ENCODE results near the gene ZNF667.

ZNF667 gene

GRCh38 chr19:56476651-56477428, at the start of gene ZNF667:
Gene ZNF667 (minus strand): TSS chr19:56477345. CDS start chr19:56462370, 14,975 bp downstream.
- DNase-seq, result no peak

GRCh38 chr19:56525214-56525860, 48.2 kb upstream of the ZNF667 start:
- DNase-seq, result no peak

DNA sequence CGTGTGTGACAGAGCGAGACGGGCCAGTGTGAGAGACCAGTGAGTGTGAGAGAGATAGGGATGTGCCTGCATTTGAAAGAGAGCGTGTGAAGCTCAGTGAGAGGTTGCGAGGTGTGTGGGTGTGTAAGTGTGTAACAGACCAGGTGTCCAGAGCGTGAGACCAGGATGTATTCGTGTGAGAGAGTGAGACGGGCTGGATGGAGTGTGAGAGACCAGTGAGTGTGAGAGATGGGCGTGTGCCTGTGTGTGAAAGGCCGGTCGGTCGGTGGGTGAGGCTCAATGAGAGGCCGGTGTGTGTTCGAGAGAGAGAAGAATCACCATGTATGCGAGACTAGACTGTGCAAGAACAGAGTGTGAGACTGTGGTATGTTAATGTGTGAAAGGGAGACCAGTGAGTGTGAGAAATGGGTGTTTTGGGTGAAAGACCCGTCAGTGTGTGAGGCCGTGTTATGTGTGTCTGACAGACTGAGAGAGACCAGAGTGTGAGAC, 31.2 kb upstream of the ZNF667 start:
- no peak for DNase-seq

DNA sequence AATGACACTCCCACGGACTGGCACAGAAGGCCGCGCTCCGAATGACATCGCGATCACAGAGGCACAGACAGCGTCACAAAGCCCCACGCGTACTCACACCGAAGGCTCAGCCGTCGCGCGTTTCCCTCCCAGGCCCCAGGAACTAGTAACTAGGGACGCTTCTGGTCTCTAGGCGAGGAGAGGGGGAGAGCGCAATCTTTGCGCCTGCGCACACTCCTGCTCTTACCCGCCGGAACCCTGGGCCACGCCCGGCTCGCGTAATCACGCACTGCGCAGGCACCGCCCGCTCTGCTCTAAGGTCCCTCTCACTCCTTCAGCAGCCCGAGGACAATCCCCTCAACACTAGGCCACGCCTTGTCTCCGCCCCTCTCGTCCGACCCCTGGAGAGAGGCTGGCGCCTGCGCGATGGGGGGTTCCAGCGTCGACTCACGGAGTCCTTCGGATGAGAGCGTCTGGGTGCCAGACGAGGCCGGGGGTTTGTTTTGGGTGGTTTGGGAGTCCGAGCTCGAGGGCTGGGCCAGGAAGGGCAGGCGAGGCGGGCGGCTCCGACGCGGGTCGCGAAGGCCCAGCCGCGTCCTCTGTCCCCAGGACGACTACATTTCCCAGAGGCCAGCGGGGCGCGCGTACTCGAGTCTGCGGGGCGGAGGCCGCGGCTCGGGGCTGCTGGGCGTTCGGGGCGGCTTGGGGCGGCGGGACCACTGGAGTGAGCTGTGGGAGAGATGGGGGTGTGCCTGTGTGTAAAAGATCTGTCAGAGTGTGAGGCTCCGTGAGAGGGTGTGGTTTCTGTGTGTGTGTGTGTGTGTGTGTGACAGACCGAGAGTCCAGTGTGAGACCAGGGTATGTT, 30.5 kb upstream of the ZNF667 start, which contains the start of gene ZNF471:
Gene ZNF471, plus strand, starts transcription at position 410 of the 844 bp plus-strand sequence. CDS start 3,717 bp downstream, outside the sequence.
- DNase-seq, result peak; percentile 70

- no peak for DNase-seq
Measured at GRCh38 chr19:56504581-56504980, 27.4 kb upstream of the ZNF667 start.

- no peak for DNase-seq
Measured at GRCh38 chr19:56491399-56491798, 14.3 kb upstream of the ZNF667 start.

DNA sequence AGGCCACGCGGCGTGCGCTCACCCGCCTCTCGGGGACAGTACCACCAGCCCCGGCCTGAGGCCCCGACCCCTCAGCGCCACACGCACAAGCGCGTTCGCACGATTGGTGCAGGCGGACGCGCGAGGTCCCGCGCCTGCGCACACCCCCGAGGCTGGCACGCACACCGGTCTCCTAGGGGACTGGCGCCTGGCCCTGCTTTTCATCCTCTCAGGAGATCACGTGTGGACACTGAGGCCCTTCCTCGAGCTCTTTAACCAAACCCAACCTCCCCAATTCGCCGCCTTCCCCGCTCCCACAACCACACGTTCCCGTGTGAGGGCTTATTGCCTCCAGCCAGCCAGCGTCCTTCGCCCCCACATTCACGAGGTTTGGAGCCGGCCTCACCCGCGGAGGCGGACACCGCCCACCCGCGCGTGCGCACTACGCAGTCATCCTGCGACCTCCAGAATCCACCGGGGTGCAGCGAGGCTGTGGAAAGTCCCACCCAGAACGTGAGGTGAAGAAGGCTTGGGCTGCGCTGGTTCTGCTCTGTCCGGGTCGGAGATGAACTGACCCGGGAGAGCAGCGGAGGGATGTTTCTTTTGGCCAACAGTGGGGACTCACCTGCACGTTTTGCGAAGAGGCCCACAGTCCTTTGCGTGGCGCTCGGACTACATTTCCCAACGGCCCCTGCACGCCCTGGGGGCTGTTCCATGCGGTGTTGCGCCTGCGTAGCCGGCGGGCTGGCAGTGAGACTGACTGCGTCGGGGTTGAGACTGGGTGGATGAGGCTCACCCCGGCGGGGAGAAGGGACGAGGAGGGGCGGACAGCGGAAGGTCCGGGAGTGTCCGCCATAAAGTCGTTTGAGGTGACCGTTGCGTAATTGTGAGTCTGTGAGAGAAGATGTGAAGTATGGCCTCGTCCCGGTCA, 539 bp upstream of the ZNF667 start:
- DNase-seq, result peak; percentile 45

- DNase-seq, result no peak
Measured at GRCh38 chr19:56476093-56476492, 1.1 kb downstream of the ZNF667 start.

DNA sequence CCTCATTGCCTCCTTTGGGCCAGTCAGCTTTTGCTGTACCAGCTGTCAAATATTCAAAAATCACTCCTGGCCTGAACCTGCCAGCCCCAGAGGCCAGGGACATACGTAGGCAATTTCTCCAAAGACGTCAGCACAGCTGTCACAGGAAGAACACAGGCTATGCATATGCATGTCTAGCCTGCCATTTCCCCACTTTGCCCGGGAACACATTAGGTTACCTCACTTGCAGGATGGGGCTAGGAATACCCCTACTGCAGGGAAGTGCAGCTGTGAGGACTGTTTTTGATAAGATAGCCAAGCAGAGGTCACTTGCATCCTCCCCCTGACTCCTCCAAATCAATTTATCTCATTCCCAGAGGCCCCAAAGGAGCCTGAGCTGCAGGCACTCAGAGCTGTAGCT, 2.8 kb downstream of the ZNF667 start:
- DNase-seq, result no peak

DNA sequence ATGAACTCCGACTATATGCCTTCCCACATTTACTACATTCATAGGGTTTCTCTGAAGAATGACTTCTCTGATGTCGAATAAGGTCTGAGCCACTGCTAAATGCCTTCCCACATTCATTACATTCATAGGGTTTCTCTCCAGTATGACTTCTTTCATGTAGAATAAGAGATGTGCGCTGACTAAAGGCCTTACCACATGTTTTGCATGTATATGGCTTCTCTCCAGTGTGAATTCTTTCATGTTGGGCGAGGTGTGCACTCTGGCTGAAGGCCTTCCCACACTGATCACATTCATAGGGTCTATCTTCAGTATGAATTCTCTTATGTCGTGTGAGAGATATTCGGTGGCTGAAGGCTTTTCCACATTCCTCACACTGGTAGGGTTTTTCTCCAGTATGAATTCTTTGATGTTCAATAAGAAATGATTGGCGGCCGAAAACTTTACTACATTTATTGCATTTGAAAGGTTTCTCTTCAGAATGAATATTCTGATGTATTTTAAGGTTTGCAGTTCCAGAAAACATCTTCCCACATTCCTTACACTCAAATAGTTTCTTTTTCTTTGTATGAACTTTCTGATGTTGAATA, 35.8 kb downstream of the ZNF667 start:
- no peak for DNase-seq

GRCh38 chr19:56423985-56424353, 53.2 kb downstream of the ZNF667 start:
- DNase-seq, result no peak

- DNase-seq, result no peak
Measured at GRCh38 chr19:56423276-56423984, 53.7 kb downstream of the ZNF667 start.

- DNase-seq, result no peak
Measured at GRCh38 chr19:56405062-56405461, 72.1 kb downstream of the ZNF667 start.

DNA sequence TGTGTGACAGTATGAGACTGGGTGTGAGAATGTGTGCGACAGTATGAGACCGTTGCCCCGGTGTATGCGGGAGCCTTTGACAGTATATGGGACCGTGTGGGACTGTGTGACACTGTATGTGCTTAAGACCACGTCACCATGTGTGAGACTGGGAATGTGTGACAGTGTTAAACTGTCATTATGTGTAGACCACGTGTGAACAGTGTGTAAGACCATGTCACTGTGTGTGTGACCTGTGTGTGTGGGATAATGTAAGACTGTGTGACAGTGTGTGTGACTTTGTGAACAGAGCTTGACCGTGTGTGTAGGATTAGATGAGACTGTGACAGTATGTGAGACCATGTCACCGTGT, 72.5 kb downstream of the ZNF667 start:
- DNase-seq, result no peak

GRCh38 chr19:56403764-56404704, 73.1 kb downstream of the ZNF667 start, which contains the start of gene ZNF583:
Gene ZNF583 (plus strand): TSS chr19:56404332. CDS start chr19:56407115, 2,783 bp downstream.
- peak; percentile 86 for DNase-seq

DNA sequence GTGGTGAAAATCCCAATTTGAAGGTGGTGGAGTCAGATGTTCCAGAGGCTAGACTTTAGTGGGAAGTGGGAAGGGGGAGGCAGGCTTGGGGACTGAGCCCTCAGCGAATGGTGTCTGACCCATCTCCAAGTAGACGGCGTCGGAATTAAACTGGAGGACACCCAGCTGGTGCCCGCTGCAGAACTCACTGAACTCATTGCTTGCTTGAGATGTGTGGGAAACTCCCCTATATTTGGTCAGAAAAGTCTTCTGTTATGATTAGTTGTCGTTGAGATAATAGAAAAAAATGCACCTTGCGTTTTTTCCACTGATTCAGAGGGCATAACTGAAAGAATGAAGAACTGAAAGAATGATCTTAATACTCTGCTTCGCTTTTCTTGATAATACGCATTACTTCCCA, 73.9 kb downstream of the ZNF667 start:
- DNase-seq, result no peak

GRCh38 chr19:56400485-56400884, 76.7 kb downstream of the ZNF667 start:
- no peak for DNase-seq

DNA sequence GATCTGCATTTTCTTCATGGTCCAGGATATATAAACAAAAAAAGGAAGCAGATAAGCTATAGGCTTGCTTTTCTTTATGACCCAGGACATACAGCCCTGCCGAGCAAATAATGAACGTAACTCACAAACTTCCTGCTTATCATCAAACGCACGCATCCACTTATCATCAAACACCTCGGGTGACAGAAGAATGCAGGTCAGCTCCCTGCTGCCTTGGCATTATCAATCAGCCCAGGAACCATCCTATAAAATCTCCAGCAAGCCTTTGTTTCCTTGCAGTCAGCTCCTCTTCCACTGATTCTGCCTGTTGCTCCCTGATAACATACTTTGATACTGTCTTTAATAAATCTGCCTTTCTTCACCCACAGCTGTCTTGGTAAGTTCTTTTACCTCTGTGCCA, 78.3 kb downstream of the ZNF667 start:
- no peak for DNase-seq

DNA sequence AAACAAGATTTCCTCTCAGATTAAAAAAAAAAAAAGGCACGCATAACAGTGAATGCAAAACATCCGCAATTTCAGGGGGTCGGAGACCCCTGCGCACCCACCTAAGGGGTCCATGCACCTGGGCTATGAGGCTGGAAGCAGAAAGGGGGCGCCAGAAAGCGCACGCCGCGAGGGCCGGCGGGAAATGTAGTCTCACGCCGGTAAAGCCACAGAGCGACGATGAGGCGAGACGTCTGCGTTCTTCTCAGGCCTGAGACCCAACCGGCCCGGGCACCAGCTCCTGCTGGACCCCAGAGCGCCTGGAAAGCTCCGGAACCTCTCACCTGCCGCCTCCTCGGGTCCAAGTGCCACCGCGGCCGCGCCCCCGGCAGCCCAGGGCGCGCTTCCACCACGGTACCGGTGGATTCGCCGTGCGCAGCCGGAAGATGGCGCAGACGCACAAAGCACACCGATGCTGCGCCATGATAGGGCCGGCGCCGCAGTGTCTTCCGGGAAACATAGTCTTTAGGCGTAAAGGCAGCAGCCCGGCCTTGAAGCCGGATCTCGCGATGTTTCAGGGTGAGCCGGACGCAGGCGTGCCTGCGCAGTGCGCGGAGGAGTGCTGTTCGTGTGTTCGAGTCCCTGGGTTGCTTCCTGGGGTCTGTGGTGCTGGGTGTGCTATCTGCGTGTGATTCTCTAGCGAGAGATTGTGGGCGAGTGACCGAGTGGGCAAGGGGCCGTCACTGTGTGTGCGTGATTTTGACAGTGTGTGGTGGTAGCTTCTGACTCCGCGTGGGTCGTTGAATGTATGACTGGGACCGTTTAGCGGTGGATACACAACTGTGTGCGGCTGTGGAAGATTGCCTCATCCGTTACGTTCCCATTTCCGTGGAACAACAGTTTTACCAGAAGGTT, 83.8 kb downstream of the ZNF667 start, which contains the start of gene ZNF582:
Gene ZNF582, minus strand, starts transcription at position 416 of the 894 bp plus-strand sequence. CDS start 1,782 bp downstream, outside the sequence.
- peak; percentile 86 for DNase-seq

Measured in activated CD4-positive, alpha-beta T cell treated with anti-CD3 and anti-CD28 coated beads for 1 hour (primary cell).